ENCODE results near the gene CCDC152. TPM values are rescaled to one million over a fixed set of nuclear protein-coding genes. Genes with fewer than 3 reads are reported as not detected.
"Not testable (repeated sequence)": the region's sequence is repeated elsewhere in the genome, so short reads cannot be mapped to it uniquely, and the experiment has no call there.

The CCDC152 gene
- total RNA-seq, 1 donor from 2014 or later, result 1.6 TPM

- Histone ChIP-seq H3K36me3 (ENCODE audit: control insufficient read depth in 3 of 3, insufficient read depth in 3 of 3, low read length in 3 of 3) (peaks cover 9 to 19% (median 14%) of the 10 kb centered on the region in 3 donors), H3K9ac (ENCODE audit: low read depth in 1 of 3, low read length in 3 of 3) (peak overlapping the region; percentile 77 to 94 (median 82)), H3K4me3 (ENCODE audit: low read length in 3 of 3) (peak overlapping the region; percentile 70 to 98 (median 79)), H3K4me1 (ENCODE audit: control insufficient read depth in 3 of 3, insufficient read depth in 3 of 3, low read length in 3 of 3) (peaks cover 7 to 28% (median 24%) of the 10 kb centered on the region in 3 donors), H3K27ac (ENCODE audit: low read depth, low read length) (peak overlapping the region; percentile 97), H3K27me3 (ENCODE audit: control insufficient read depth in 3 of 3, insufficient read depth in 3 of 3, low read length in 3 of 3) (no peaks in the 10 kb centered on the region), H3K9me3 (ENCODE audit: control insufficient read depth in 3 of 3, low read length in 3 of 3) (no peaks in the 10 kb centered on the region)
These were observed 54.4 kb downstream of the CCDC152 start for GRCh38 chr5:42810834-42811590.

GRCh38 chr5:42811591-42812446 is 55.2 kb downstream of the CCDC152 start, which contains the start of gene SELENOP:
SELENOP (minus strand) TSS chr5:42811892; CDS start chr5:42808353, 3,539 bp downstream.
- no peaks in the 10 kb centered on the region for H3K27me3 ChIP-seq (ENCODE audit: control insufficient read depth in 3 of 3, insufficient read depth in 3 of 3, low read length in 3 of 3)
- H3K4me1 ChIP-seq (ENCODE audit: control insufficient read depth in 3 of 3, insufficient read depth in 3 of 3, low read length in 3 of 3), result peaks cover 7 to 28% (median 24%) of the 10 kb centered on the region in 3 donors
- no peaks in the 10 kb centered on the region for H3K9me3 ChIP-seq (ENCODE audit: control insufficient read depth in 3 of 3, low read length in 3 of 3)
- H3K36me3 ChIP-seq (ENCODE audit: control insufficient read depth in 3 of 3, insufficient read depth in 3 of 3, low read length in 3 of 3), result peaks cover 2 to 11% (median 6%) of the 10 kb centered on the region in 3 donors
- H3K4me3 ChIP-seq (ENCODE audit: low read length in 3 of 3), result peak within 1 kb of the TSS; percentile 70 to 98 (median 79)
- peak within 1 kb of the TSS; percentile 97 for H3K27ac ChIP-seq (ENCODE audit: low read depth, low read length)
- H3K9ac ChIP-seq (ENCODE audit: low read depth in 1 of 3, low read length in 3 of 3), result peak within 1 kb of the TSS; percentile 77 to 94 (median 82)

- Histone ChIP-seq H3K9me3 (ENCODE audit: control insufficient read depth in 3 of 3, low read length in 3 of 3) (no peaks in the 10 kb centered on the region), H3K4me3 (ENCODE audit: low read length in 3 of 3) (peak overlapping the region in 1 of 3 donors; percentile 98)
These were observed 56.0 kb downstream of the CCDC152 start for GRCh38 chr5:42812620-42813019.

GRCh38 chr5:42813533-42813932 is 56.9 kb downstream of the CCDC152 start:
- no peaks in the 10 kb centered on the region for H3K36me3 ChIP-seq (ENCODE audit: control insufficient read depth in 3 of 3, insufficient read depth in 3 of 3, low read length in 3 of 3)
- H3K9me3 ChIP-seq (ENCODE audit: control insufficient read depth in 3 of 3, low read length in 3 of 3), result no peaks in the 10 kb centered on the region
- H3K27ac ChIP-seq (ENCODE audit: low read depth, low read length), result peak overlapping the region; percentile 97
- H3K9ac ChIP-seq (ENCODE audit: low read depth in 1 of 3, low read length in 3 of 3), result peak overlapping the region; percentile 62 to 75 (median 64)
- H3K27me3 ChIP-seq (ENCODE audit: control insufficient read depth in 3 of 3, insufficient read depth in 3 of 3, low read length in 3 of 3), result no peaks in the 10 kb centered on the region
- H3K4me1 ChIP-seq (ENCODE audit: control insufficient read depth in 3 of 3, insufficient read depth in 3 of 3, low read length in 3 of 3), result peaks cover 7 to 22% (median 20%) of the 10 kb centered on the region in 3 donors
- peak overlapping the region in 2 of 3 donors; percentile 4 to 37 for H3K4me3 ChIP-seq (ENCODE audit: low read length in 3 of 3)

More at GRCh38 chr5:42812620-42813019, 56.0 kb downstream of the CCDC152 start:
- Histone ChIP-seq H3K27me3 (ENCODE audit: control insufficient read depth in 3 of 3, insufficient read depth in 3 of 3, low read length in 3 of 3) (no peaks in the 10 kb centered on the region), H3K4me1 (ENCODE audit: control insufficient read depth in 3 of 3, insufficient read depth in 3 of 3, low read length in 3 of 3) (peaks cover 7 to 28% (median 24%) of the 10 kb centered on the region in 3 donors), H3K9ac (ENCODE audit: low read depth in 1 of 3, low read length in 3 of 3) (peak overlapping the region in 2 of 3 donors; percentile 27 to 82), H3K36me3 (ENCODE audit: control insufficient read depth in 3 of 3, insufficient read depth in 3 of 3, low read length in 3 of 3) (peaks cover 0 to 5% (median 5%) of the 10 kb centered on the region in 3 donors), H3K27ac (ENCODE audit: low read depth, low read length) (peak overlapping the region; percentile 97)

DNA sequence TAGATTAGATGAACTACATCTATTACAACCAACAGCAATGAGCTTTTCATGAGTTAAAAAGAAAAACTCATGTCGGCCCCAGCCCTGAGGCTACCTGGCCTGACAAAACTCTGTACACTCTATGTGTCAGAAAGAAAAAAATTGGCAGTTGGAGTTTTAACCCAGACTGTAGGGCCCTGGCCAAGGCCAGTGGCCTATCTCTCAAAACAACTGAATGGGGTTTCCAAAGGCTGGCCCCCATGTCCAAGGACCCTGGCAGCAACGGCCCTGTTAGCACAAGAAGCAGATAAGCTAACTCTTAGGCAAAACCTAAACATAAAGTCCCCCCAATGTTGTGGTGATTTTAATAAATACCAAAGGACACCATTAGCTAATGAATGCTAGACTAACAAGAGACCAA is 59.9 kb downstream of the CCDC152 start:
- peaks cover 7 to 20% (median 15%) of the 10 kb centered on the region in 3 donors for H3K4me1 ChIP-seq (ENCODE audit: control insufficient read depth in 3 of 3, insufficient read depth in 3 of 3, low read length in 3 of 3)
- H3K9me3 ChIP-seq (ENCODE audit: control insufficient read depth in 3 of 3, low read length in 3 of 3); H3K4me3 ChIP-seq (ENCODE audit: low read length in 3 of 3); H3K36me3 ChIP-seq (ENCODE audit: control insufficient read depth in 3 of 3, insufficient read depth in 3 of 3, low read length in 3 of 3); H3K27me3 ChIP-seq (ENCODE audit: control insufficient read depth in 3 of 3, insufficient read depth in 3 of 3, low read length in 3 of 3); H3K27ac ChIP-seq (ENCODE audit: low read depth, low read length); H3K9ac ChIP-seq (ENCODE audit: low read depth in 1 of 3, low read length in 3 of 3): not testable (repeated sequence)

- H3K9me3 ChIP-seq (ENCODE audit: control insufficient read depth in 3 of 3, low read length in 3 of 3), result no peaks in the 10 kb centered on the region
- no peak overlapping the region for H3K4me3 ChIP-seq (ENCODE audit: low read length in 3 of 3)
- H3K27me3 ChIP-seq (ENCODE audit: control insufficient read depth in 3 of 3, insufficient read depth in 3 of 3, low read length in 3 of 3), result no peaks in the 10 kb centered on the region
- no peaks in the 10 kb centered on the region for H3K36me3 ChIP-seq (ENCODE audit: control insufficient read depth in 3 of 3, insufficient read depth in 3 of 3, low read length in 3 of 3)
- H3K9ac ChIP-seq (ENCODE audit: low read depth in 1 of 3, low read length in 3 of 3), result no peak overlapping the region
- no peaks in the 10 kb centered on the region for H3K4me1 ChIP-seq (ENCODE audit: control insufficient read depth in 3 of 3, insufficient read depth in 3 of 3, low read length in 3 of 3)
- H3K27ac ChIP-seq (ENCODE audit: low read depth, low read length), result no peak overlapping the region
These were observed 63.1 kb downstream of the CCDC152 start for GRCh38 chr5:42819745-42820144.

DNA sequence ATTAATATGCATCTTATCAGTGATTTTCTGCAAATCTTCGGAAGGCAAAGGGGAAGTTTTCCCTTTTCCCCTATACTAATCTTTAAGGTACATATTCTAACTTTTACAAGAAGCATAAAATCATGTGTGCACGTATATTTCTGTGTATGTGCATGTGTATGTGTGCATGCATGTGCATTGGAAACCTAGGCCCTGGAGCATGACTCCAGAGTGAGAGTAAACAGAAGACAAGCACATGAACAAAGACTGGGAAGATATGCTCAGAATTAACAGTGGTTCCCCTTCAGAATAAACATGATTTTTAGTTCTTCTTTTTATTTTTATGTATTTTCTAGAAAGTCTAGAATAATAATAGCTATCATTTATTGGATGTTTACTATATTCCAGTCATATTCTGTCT is 65.9 kb downstream of the CCDC152 start:
- Histone ChIP-seq H3K4me3 (ENCODE audit: low read length in 3 of 3) (no peak overlapping the region), H3K27me3 (ENCODE audit: control insufficient read depth in 3 of 3, insufficient read depth in 3 of 3, low read length in 3 of 3) (no peaks in the 10 kb centered on the region), H3K36me3 (ENCODE audit: control insufficient read depth in 3 of 3, insufficient read depth in 3 of 3, low read length in 3 of 3) (no peaks in the 10 kb centered on the region), H3K27ac (ENCODE audit: low read depth, low read length) (no peak overlapping the region), H3K9me3 (ENCODE audit: control insufficient read depth in 3 of 3, low read length in 3 of 3) (no peaks in the 10 kb centered on the region), H3K4me1 (ENCODE audit: control insufficient read depth in 3 of 3, insufficient read depth in 3 of 3, low read length in 3 of 3) (no peaks in the 10 kb centered on the region), H3K9ac (ENCODE audit: low read depth in 1 of 3, low read length in 3 of 3) (no peak overlapping the region)

DNA sequence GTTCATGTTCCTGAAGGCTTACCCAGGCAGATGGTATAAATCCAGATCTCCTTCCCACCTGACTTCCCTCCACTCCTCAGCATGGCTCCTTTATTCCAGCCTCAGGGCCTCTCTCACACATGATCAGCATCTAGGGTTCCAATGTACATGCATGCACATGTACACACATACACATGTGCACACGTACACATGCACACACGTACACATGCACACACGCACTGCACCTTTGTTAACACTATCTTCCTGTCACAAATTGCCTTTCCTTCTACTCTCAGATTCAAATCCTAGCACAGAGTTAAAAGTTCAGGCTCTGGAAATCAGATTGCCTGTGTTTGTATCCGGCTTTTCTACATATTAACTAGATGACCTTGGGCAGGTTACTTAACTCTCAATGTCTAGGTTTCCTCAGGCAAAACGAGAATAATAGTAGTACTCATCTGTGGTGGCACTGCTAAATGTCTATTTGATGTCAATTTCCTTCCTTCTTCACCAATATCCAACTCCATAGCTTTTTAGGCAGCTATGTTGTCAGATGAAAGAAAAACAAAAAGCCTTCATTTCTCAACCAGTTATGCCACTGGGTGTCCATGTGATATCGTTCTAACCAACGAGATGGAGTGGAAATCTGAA is 67.8 kb downstream of the CCDC152 start:
- Histone ChIP-seq H3K4me3 (ENCODE audit: low read length in 3 of 3) (no peak overlapping the region), H3K36me3 (ENCODE audit: control insufficient read depth in 3 of 3, insufficient read depth in 3 of 3, low read length in 3 of 3) (no peaks in the 10 kb centered on the region), H3K27ac (ENCODE audit: low read depth, low read length) (no peak overlapping the region), H3K4me1 (ENCODE audit: control insufficient read depth in 3 of 3, insufficient read depth in 3 of 3, low read length in 3 of 3) (no peaks in the 10 kb centered on the region), H3K27me3 (ENCODE audit: control insufficient read depth in 3 of 3, insufficient read depth in 3 of 3, low read length in 3 of 3) (no peaks in the 10 kb centered on the region), H3K9me3 (ENCODE audit: control insufficient read depth in 3 of 3, low read length in 3 of 3) (no peaks in the 10 kb centered on the region), H3K9ac (ENCODE audit: low read depth in 1 of 3, low read length in 3 of 3) (no peak overlapping the region)

GRCh38 chr5:42825422-42826148 is 69.0 kb downstream of the CCDC152 start:
- H3K4me1 ChIP-seq (ENCODE audit: control insufficient read depth in 3 of 3, insufficient read depth in 3 of 3, low read length in 3 of 3), result no peaks in the 10 kb centered on the region
- H3K27me3 ChIP-seq (ENCODE audit: control insufficient read depth in 3 of 3, insufficient read depth in 3 of 3, low read length in 3 of 3), result no peaks in the 10 kb centered on the region
- no peak overlapping the region for H3K9ac ChIP-seq (ENCODE audit: low read depth in 1 of 3, low read length in 3 of 3)
- no peak overlapping the region for H3K4me3 ChIP-seq (ENCODE audit: low read length in 3 of 3)
- no peaks in the 10 kb centered on the region for H3K9me3 ChIP-seq (ENCODE audit: control insufficient read depth in 3 of 3, low read length in 3 of 3)
- no peak overlapping the region for H3K27ac ChIP-seq (ENCODE audit: low read depth, low read length)
- no peaks in the 10 kb centered on the region for H3K36me3 ChIP-seq (ENCODE audit: control insufficient read depth in 3 of 3, insufficient read depth in 3 of 3, low read length in 3 of 3)
